Measurements from ENCODE around the gene TTLL11. TPM values are rescaled to one million over a fixed set of nuclear protein-coding genes. Genes with fewer than 3 reads are reported as not detected.

The TTLL11 gene
- total RNA-seq, 1 donor from 2014 or later = 1.9 TPM

- no peak for DNase-seq (ENCODE audit: low read depth in 2 of 2)
These were observed 40.0 kb downstream of the TTLL11 start for GRCh38 chr9:122053064-122053463.

- DNase-seq (ENCODE audit: low read depth in 2 of 2) = no peak
These were observed 41.5 kb downstream of the TTLL11 start for GRCh38 chr9:122051351-122052321.

- DNase-seq (ENCODE audit: low read depth in 2 of 2) = no peak
These were observed 42.9 kb downstream of the TTLL11 start for GRCh38 chr9:122050167-122050566.

- DNase-seq (ENCODE audit: low read depth in 2 of 2) = no peak
These were observed 51.1 kb downstream of the TTLL11 start for GRCh38 chr9:122042056-122042455.

GRCh38 chr9:122040561-122041242, 52.4 kb downstream of the TTLL11 start:
- no peak for DNase-seq (ENCODE audit: low read depth in 2 of 2)

- no peak for DNase-seq (ENCODE audit: low read depth in 2 of 2)
These were observed 53.9 kb downstream of the TTLL11 start for GRCh38 chr9:122039234-122039633.

- DNase-seq (ENCODE audit: low read depth in 2 of 2) = no peak
These were observed 56.1 kb downstream of the TTLL11 start for GRCh38 chr9:122036988-122037387.

GRCh38 chr9:122036408-122036807, 56.7 kb downstream of the TTLL11 start:
- DNase-seq (ENCODE audit: low read depth in 2 of 2) = no peak

- DNase-seq (ENCODE audit: low read depth in 2 of 2) = no peak
These were observed 59.2 kb downstream of the TTLL11 start for GRCh38 chr9:122033775-122034373.

GRCh38 chr9:122032346-122032745, 60.8 kb downstream of the TTLL11 start:
- no peak for DNase-seq (ENCODE audit: low read depth in 2 of 2)

GRCh38 chr9:122031776-122032175, 61.3 kb downstream of the TTLL11 start:
- DNase-seq (ENCODE audit: low read depth in 2 of 2) = no peak

- DNase-seq (ENCODE audit: low read depth in 2 of 2) = no peak
These were observed 62.0 kb downstream of the TTLL11 start for GRCh38 chr9:122031157-122031556.

GRCh38 chr9:122030357-122030756, 62.8 kb downstream of the TTLL11 start:
- no peak for DNase-seq (ENCODE audit: low read depth in 2 of 2)

- no peak for DNase-seq (ENCODE audit: low read depth in 2 of 2)
These were observed 63.2 kb downstream of the TTLL11 start for GRCh38 chr9:122029898-122030297.

GRCh38 chr9:122028089-122028488, 65.0 kb downstream of the TTLL11 start:
- DNase-seq (ENCODE audit: low read depth in 2 of 2) = no peak

GRCh38 chr9:122020398-122020797, 72.7 kb downstream of the TTLL11 start:
- DNase-seq (ENCODE audit: low read depth in 2 of 2) = peak in 1 of 2 donors; percentile 74

- DNase-seq (ENCODE audit: low read depth in 2 of 2) = peak in 1 of 2 donors; percentile 21
These were observed 76.4 kb downstream of the TTLL11 start for GRCh38 chr9:122016744-122017143.

GRCh38 chr9:122016309-122016708, 76.8 kb downstream of the TTLL11 start:
- DNase-seq (ENCODE audit: low read depth in 2 of 2) = peak in 1 of 2 donors; percentile 47

GRCh38 chr9:122015170-122015821, 77.8 kb downstream of the TTLL11 start:
- peak in 1 of 2 donors; percentile 48 for DNase-seq (ENCODE audit: low read depth in 2 of 2)

GRCh38 chr9:122011818-122012498, 81.2 kb downstream of the TTLL11 start:
- DNase-seq (ENCODE audit: low read depth in 2 of 2) = no peak

- no peak for DNase-seq (ENCODE audit: low read depth in 2 of 2)
These were observed 84.5 kb downstream of the TTLL11 start for GRCh38 chr9:122008559-122008958.

Data from dermis microvascular lymphatic vessel endothelial cell (primary cell).